ENCODE data around the gene GRIK4.

GRCh38 chr11:120501976-120502755 lies 9.4 kb upstream of the GRIK4 start:
- no peak for TF ChIP-seq CTCF (IDR thresholded peaks at IDR 0.05)
- TF ChIP-seq RAD21 (IDR thresholded peaks at IDR 0.05; ENCODE audit: low read length): no peak
- no peak for TF ChIP-seq REST (IDR thresholded peaks at IDR 0.05; ENCODE audit: low read depth, low read length)
- no peak for TF ChIP-seq POLR2AphosphoS5 (IDR thresholded peaks at IDR 0.05; ENCODE audit: low read depth, low read length)
- no peak for TF ChIP-seq CHD2 (IDR thresholded peaks at IDR 0.05; ENCODE audit: low read length, partially characterized antibody)
- no peak for TF ChIP-seq YY1 (IDR thresholded peaks at IDR 0.05; ENCODE audit: low read depth)
- TF ChIP-seq EZH2phosphoT487 (IDR thresholded peaks at IDR 0.05; ENCODE audit: borderline replicate concordance, low read depth): no peak
- no peak for TF ChIP-seq EP300 (IDR thresholded peaks at IDR 0.05; ENCODE audit: borderline replicate concordance in 1 of 2, low read depth in 1 of 2, low read length in 1 of 2)
- no peak for TF ChIP-seq MXI1 (IDR thresholded peaks at IDR 0.05; ENCODE audit: low read depth, low read length)
- TF ChIP-seq MAX (IDR thresholded peaks at IDR 0.05; ENCODE audit: low read depth): no peak

Data from SK-N-SH (cell line).